ENCODE data around the gene SERTAD3.

DNA sequence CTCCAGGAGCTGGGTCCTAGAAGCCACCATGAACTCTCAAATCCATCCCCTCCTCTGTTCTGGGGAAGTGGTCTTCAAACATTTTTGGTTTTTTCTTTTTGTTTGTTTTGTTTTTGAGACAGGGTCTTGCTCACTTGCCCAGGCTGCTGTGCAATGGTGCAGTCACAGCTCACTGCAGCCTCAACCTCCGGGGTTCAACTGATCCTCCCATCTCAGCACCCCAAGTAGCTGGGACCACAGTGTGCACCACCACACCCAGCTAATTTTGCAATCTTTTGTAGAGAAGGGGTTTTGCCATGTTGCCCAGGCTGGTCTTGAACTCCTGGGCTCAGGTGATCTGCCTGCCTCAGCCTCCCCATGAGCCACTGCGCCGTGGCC lies 14.5 kb upstream of the SERTAD3 start:
- TF ChIP-seq POLR2AphosphoS5 (IDR thresholded peaks at IDR 0.05; ENCODE audit: low read depth, low read length) (no peak), GABPA (IDR thresholded peaks at IDR 0.05; ENCODE audit: low read depth) (no peak), RFX5 (IDR thresholded peaks at IDR 0.05; ENCODE audit: low read length) (no peak), TAF1 (IDR thresholded peaks at IDR 0.05; ENCODE audit: borderline replicate concordance, low read depth, low read length) (no peak), SMC3 (IDR thresholded peaks at IDR 0.05; ENCODE audit: low read depth, low read length) (no peak)
- TF ChIP-seq, protein P1, sequence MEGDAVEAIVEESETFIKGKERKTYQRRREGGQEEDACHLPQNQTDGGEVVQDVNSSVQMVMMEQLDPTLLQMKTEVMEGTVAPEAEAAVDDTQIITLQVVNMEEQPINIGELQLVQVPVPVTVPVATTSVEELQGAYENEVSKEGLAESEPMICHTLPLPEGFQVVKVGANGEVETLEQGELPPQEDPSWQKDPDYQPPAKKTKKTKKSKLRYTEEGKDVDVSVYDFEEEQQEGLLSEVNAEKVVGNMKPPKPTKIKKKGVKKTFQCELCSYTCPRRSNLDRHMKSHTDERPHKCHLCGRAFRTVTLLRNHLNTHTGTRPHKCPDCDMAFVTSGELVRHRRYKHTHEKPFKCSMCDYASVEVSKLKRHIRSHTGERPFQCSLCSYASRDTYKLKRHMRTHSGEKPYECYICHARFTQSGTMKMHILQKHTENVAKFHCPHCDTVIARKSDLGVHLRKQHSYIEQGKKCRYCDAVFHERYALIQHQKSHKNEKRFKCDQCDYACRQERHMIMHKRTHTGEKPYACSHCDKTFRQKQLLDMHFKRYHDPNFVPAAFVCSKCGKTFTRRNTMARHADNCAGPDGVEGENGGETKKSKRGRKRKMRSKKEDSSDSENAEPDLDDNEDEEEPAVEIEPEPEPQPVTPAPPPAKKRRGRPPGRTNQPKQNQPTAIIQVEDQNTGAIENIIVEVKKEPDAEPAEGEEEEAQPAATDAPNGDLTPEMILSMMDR (IDR thresholded peaks at IDR 0.05), result no peak
- TF ChIP-seq, protein P2, sequence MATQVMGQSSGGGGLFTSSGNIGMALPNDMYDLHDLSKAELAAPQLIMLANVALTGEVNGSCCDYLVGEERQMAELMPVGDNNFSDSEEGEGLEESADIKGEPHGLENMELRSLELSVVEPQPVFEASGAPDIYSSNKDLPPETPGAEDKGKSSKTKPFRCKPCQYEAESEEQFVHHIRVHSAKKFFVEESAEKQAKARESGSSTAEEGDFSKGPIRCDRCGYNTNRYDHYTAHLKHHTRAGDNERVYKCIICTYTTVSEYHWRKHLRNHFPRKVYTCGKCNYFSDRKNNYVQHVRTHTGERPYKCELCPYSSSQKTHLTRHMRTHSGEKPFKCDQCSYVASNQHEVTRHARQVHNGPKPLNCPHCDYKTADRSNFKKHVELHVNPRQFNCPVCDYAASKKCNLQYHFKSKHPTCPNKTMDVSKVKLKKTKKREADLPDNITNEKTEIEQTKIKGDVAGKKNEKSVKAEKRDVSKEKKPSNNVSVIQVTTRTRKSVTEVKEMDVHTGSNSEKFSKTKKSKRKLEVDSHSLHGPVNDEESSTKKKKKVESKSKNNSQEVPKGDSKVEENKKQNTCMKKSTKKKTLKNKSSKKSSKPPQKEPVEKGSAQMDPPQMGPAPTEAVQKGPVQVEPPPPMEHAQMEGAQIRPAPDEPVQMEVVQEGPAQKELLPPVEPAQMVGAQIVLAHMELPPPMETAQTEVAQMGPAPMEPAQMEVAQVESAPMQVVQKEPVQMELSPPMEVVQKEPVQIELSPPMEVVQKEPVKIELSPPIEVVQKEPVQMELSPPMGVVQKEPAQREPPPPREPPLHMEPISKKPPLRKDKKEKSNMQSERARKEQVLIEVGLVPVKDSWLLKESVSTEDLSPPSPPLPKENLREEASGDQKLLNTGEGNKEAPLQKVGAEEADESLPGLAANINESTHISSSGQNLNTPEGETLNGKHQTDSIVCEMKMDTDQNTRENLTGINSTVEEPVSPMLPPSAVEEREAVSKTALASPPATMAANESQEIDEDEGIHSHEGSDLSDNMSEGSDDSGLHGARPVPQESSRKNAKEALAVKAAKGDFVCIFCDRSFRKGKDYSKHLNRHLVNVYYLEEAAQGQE (IDR thresholded peaks at IDR 0.05; ENCODE audit: low read depth, low read length), result no peak

Data from SK-N-SH (cell line).